NK-92 treated with Interleukin-12 subunit alpha and Interleukin-12 subunit beta, amount 100 ng/mL, for 24 hours (cell line): ENCODE measurements around the gene DGAT2L6.
A peak's percentile ranks its signal among the peaks of the same experiment; 100 is the strongest.

Experiments used
- DNase-seq: peaks from one replicate; lab custom pipeline; 2025; lab: John Stamatoyannopoulos, UW

DGAT2L6 gene, protein sequence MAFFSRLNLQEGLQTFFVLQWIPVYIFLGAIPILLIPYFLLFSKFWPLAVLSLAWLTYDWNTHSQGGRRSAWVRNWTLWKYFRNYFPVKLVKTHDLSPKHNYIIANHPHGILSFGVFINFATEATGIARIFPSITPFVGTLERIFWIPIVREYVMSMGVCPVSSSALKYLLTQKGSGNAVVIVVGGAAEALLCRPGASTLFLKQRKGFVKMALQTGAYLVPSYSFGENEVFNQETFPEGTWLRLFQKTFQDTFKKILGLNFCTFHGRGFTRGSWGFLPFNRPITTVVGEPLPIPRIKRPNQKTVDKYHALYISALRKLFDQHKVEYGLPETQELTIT

DNA sequence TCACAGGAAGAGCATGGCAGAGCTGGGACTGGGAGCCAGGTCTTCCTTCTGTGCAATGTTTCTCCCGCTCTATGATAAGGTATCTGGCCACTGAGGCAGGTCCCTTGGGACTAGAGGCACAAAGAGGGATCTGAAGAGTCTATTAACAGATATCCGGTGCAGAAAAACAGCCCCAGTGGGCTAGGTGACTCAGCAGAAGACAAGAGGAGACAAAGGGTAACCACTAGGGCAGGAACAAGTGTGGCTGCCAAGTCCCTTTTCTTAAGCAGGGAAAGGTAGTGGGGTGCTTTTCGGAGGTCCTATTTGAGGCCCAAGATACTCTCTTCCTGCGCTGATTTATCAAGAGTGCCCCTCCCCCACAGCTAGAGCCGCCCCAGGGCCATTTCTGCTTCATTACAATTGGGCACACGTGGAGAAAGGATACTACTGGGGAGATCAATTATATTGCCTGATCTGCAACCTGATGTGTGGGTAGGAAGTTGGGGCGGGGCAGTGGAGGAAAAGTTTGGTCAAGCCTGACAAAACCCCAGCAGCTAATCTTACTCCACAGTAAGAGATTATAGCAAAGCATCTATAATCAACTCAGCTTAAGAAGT lies at the start of gene DGAT2L6:
Gene DGAT2L6, plus strand, starts transcription at position 546 of the 596 bp plus-strand sequence. CDS start 100 bp downstream, outside the sequence.
- no peak for DNase-seq

- no peak for DNase-seq
These were observed 49.2 kb upstream of the DGAT2L6 start for GRCh38 chrX:70128071-70128470.

- no peak for DNase-seq
These were observed 47.5 kb upstream of the DGAT2L6 start for GRCh38 chrX:70129816-70130215.

DNA sequence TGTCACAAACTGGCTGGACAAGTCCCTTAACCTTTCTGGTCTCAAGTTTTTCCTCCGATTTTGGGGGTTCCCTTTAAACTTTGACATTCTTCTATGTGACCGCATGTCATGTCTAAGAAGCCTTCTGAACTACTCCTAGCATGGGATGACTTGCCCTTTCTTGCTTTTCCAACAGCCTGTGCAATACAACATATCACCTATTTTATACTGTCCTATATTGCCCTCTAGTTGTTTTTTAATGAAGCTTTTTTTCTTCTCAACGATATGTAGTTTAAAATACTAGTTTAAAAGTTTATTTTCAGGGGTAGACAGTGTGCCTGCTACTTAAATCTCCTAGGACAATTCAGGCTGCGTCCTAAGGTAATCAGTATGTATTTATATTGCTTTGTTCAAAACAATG lies 45.1 kb upstream of the DGAT2L6 start:
- DNase-seq = no peak

GRCh38 chrX:70132877-70133302 lies 44.4 kb upstream of the DGAT2L6 start:
- no peak for DNase-seq

DNA sequence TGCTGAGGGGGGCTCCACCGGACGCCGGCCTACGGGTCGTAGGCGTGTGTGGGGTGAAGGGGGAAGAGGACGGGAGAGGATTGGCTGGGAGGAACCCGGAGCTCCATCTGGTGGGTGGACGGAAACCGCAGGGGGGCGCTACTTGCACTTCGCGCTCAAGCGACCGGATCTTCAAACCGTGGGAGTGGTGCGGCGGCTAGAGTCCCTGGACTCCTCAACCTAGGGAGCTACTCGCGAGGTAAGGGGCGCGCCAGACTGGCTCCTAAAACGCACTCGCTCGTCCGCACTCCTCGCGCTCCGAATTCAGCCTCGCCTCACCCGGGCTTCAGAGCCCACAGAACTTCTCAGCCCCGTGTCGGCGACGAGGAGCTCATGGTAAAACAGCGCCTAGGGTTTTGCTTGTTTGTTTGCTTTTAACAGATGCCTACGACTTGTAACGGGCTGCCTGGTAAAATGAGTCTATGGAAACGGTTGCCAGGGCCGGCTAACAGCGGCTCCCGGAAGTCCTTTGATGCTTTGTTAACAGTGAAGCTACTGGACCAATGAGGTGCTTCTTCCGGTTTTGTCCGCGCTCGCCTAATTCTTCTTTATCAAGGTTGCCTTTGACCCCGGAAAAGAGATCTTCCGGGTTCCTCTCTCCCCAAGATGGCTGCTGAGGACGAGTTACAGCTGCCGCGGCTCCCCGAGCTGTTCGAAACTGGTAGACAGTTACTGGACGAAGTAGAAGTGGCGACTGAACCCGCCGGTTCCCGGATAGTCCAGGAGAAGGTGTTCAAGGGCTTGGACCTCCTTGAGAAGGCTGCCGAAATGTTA lies 43.8 kb upstream of the DGAT2L6 start, which contains the start of gene IGBP1:
Gene IGBP1, plus strand, starts transcription at position 145 of the 813 bp plus-strand sequence. Its CDS starts 501 bp downstream, at position 646.
- peak; percentile 55 for DNase-seq

DNA sequence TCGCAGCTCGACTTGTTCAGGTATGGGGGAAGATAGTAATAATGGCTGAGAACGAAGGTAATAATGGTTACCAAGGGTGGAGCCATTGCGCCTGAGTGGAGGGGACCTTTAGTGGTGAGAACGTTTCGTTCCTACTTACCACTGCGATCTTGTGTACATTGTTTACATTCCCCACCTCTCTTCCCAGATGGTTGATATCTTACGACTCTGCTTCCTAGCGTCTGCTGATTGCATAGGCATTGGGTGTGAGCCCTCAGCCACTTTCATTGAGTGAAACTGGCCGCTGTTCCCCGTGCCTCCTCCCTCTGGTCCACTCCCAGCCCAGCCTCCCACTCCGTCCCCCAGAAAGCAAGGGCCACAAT lies 43.2 kb upstream of the DGAT2L6 start:
- no peak for DNase-seq

GRCh38 chrX:70138622-70139021 lies 38.7 kb upstream of the DGAT2L6 start:
- no peak for DNase-seq

GRCh38 chrX:70139736-70140135 lies 37.5 kb upstream of the DGAT2L6 start:
- no peak for DNase-seq

DNA sequence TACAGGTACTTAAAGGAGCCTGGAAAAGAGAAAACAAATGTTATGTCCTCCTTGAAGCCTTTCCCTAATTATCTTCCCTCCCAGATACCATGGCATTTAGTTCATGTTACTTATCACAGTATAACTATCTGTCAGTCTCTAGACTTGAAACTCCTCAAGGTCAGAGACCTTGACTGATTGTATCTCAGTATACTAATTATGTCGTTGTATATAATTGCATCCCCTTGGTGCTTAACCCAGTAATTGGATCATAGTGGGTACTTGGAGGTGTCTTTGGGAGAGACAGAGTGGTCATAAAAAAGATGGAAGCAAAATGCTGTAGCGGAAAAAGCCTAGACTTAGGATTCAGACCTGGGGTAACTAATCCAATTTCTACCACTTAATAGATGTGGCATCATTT lies 35.9 kb upstream of the DGAT2L6 start:
- no peak for DNase-seq

GRCh38 chrX:70166601-70167590 lies 10.4 kb upstream of the DGAT2L6 start:
- no peak for DNase-seq

DNA sequence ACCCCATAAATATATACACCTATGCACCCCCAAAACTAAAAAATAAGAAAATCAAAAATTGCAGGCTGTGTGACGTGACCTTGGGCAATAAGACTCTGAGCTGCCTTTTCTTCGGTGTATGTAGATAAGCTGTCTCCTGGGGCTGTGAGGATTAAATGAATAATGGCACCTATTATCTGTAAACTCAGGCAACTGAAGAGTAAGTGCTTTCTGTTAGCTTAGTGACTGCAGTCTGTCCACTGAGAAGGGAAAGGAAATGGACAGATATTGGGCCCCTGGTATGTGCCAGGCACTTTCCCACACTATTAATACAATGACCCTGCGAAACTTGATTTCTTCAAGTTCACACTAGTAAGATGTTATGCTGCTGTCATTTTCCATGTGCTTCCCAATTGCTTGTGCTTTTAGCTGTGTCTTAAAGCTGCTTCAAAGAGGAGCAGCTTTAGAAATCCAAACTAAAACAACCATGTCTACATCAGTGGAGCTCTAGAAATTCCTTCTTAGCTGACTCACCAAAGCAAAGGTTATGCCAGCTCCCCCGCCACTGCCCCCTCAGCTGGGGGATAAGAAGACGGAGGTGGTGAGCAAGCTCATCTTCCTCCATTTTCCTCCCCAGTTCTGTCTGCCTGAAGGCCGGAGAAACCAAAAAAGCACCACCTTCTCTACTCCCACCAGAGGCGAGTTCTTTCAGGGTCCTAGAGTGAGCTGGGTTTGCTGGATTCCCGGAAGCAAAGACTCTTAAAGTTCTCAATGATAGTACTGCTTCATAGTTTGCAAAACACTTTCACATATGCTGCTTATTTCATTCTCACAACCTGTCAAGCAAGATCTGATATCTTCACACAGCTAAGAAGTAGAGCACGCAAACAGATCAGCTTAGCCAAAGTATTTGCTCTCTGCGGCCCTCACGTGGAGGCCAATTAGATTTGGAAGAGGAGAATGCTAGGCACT lies 8.8 kb upstream of the DGAT2L6 start:
- DNase-seq = no peak

GRCh38 chrX:70169281-70169680 lies 8.0 kb upstream of the DGAT2L6 start:
- no peak for DNase-seq

DNA sequence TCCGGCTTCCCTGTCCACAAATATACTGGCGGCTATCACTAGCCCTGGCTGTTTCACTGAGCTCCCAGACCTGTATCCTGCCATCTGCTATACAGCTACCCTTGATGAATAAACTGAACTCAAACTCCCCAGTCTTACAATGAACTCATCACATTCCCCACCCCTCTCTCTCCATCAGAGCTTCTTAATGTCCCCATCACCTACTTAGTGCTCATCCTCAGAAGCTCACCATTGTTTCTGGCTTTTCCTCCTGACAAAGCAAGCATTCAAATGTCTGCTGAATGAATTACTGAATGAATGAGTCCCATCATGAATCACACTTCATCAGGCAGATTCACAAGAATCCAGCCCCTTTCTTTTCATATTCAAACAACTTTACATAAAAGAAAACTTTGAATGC lies 5.7 kb upstream of the DGAT2L6 start:
- no peak for DNase-seq

- DNase-seq = no peak
These were observed 5.1 kb upstream of the DGAT2L6 start for GRCh38 chrX:70172221-70172620.

DNA sequence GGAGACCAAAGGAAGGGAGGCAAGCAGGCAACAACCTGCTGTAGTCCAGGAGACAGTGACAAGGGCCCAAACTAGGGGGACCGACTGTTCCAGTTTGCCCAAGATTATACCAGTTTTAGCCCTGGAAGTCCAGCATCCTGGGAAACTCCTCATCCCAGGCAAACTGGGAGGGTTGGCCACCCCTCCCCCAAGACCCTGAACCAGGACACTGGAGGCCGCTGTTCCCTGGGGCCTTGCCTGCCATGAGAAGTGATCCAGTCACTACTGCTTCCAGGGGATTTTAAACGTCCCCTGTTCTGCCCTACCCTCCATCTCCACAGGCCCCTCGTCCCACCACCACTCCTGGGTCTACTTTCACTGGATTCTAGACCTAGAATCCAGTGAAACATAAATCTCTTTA lies 4.3 kb upstream of the DGAT2L6 start:
- DNase-seq = no peak

GRCh38 chrX:70174754-70175153 lies 2.5 kb upstream of the DGAT2L6 start:
- DNase-seq = no peak

DNA sequence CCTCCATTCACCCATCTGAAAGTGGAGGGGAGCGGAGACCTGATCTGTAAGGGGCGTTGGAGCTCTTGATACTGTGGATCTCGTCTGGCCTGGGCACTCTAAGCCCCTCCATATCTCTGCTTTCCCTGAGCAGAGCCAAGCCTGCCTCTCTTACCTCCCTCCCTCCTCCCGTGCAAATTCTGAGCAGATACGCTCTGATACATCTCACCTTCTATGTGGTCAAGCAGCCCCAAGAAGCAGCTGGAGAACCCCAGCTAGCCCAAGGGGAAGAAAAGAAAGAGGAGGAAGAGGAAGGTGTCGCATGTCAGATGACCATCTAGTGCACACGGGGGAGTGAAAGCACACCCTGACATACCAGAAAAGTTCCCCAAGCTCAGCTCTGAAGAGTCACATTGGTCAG lies 1.9 kb upstream of the DGAT2L6 start:
- DNase-seq = no peak

GRCh38 chrX:70183091-70183490 lies 5.8 kb downstream of the DGAT2L6 start:
- no peak for DNase-seq

DNA sequence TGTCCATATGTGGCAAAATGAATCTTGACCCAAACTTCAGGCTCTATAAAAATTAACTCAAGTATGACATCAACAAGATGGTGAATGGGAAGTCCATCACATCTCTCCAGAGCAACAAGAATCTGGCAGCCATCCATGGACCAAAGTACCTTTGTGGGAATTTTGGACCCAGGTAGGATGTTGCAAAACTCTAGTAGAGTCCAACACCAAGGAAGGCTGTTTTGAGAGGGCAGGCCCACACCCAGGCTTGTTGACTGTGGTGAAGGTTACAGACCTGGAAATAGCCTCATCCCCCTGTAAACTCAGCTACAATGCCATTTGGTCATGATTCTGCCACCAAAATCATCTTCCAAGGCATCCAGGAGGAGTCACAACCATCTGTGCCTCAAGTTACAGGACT lies 12.9 kb downstream of the DGAT2L6 start:
- DNase-seq = no peak
